IPS-18a (cell line): Measurements from ENCODE around the gene CAMP.

Experiments
- H3K27ac ChIP-seq: one replicate; pipeline ENCODE4 v1.5.1; 2013; ENCODE audit warnings: low read length
- H3K27me3 ChIP-seq: one replicate; pipeline ENCODE4 v1.6.1; 2013; ENCODE audit warnings: mild to moderate bottlenecking, low read length; ENCODE audit not compliant: control insufficient read depth, insufficient read depth
- H3K36me3 ChIP-seq: one replicate; pipeline ENCODE4 v1.6.1; 2013; ENCODE audit warnings: low read depth, low read length; ENCODE audit not compliant: control insufficient read depth
- H3K4me1 ChIP-seq: one replicate; pipeline ENCODE4 v1.6.1; 2013; ENCODE audit warnings: low read depth, low read length; ENCODE audit not compliant: control insufficient read depth
- H3K4me3 ChIP-seq: one replicate; pipeline ENCODE4 v1.5.1; 2013; ENCODE audit warnings: low read length
- H3K9ac ChIP-seq: one replicate; pipeline ENCODE4 v1.6.1; 2013; ENCODE audit warnings: mild to moderate bottlenecking, low read length, moderate library complexity
- H3K9me3 ChIP-seq: one replicate; pipeline ENCODE4 v1.6.1; 2013; ENCODE audit warnings: low read depth, low read length; ENCODE audit not compliant: control insufficient read depth

Gene CAMP

GRCh38 chr3:48215466-48215865 is 7.8 kb upstream of the CAMP start:
- Histone ChIP-seq H3K4me1 (no peaks in the 10 kb centered on the region), H3K4me3 (no peak overlapping the region), H3K36me3 (no peaks in the 10 kb centered on the region), H3K27me3 (no peaks in the 10 kb centered on the region), H3K9ac (no peak overlapping the region), H3K9me3 (no peaks in the 10 kb centered on the region), H3K27ac (no peak overlapping the region)

DNA sequence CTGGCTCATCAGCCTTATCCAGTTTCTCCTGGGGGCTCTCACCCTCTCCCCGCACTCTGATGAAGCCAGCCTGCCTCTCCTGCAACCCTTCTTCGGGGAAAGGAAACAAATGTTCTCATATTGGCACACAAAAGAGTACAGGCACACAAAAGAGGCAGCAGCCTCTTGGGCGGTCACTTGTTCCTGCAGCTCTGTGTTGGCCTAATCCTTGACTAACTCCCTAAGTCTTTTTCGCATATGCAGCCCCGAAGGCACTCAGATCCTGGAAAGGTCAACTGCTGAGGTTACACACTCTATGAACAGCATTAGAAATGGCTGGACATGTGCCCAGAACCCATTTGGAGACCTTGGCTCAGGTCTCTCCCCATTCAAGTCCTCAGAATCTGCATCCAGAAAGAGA is 7.4 kb upstream of the CAMP start:
- H3K27ac ChIP-seq = no peak overlapping the region

GRCh38 chr3:48217449-48217848 is 5.8 kb upstream of the CAMP start:
- no peaks in the 10 kb centered on the region for H3K4me1 ChIP-seq

More for the DNA sequence above, 7.4 kb upstream of the CAMP start:
- no peak overlapping the region for H3K9ac ChIP-seq
- H3K36me3 ChIP-seq = no peaks in the 10 kb centered on the region
- no peaks in the 10 kb centered on the region for H3K4me1 ChIP-seq
- no peaks in the 10 kb centered on the region for H3K27me3 ChIP-seq
- no peaks in the 10 kb centered on the region for H3K9me3 ChIP-seq
- no peak overlapping the region for H3K4me3 ChIP-seq

DNA sequence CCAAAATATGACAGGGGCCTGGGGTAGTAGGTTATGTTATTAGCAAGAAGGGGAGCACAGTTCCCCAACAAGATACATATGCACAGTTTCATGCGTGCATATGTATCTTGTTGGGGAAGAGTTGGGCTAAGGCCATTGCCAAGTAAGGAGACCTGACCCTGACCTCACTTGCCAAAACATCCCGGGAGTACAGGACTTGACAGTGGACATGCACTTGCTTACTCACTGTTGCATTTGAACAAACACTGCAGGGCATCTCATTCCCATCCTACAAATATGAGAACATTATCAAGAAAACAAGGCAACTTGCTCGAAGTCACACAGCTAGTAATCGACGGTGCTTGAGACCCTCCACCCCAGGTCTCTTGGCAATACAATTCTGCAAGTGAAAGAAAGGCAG is 4.8 kb upstream of the CAMP start:
- Histone ChIP-seq H3K4me3 (no peak overlapping the region), H3K9me3 (no peaks in the 10 kb centered on the region), H3K27me3 (no peaks in the 10 kb centered on the region), H3K9ac (no peak overlapping the region), H3K27ac (no peak overlapping the region), H3K4me1 (no peaks in the 10 kb centered on the region), H3K36me3 (no peaks in the 10 kb centered on the region)

More at GRCh38 chr3:48217449-48217848, 5.8 kb upstream of the CAMP start:
- H3K36me3 ChIP-seq = no peaks in the 10 kb centered on the region
- no peak overlapping the region for H3K27ac ChIP-seq
- H3K4me3 ChIP-seq = no peak overlapping the region
- no peaks in the 10 kb centered on the region for H3K9me3 ChIP-seq
- H3K9ac ChIP-seq = no peak overlapping the region
- no peaks in the 10 kb centered on the region for H3K27me3 ChIP-seq

DNA sequence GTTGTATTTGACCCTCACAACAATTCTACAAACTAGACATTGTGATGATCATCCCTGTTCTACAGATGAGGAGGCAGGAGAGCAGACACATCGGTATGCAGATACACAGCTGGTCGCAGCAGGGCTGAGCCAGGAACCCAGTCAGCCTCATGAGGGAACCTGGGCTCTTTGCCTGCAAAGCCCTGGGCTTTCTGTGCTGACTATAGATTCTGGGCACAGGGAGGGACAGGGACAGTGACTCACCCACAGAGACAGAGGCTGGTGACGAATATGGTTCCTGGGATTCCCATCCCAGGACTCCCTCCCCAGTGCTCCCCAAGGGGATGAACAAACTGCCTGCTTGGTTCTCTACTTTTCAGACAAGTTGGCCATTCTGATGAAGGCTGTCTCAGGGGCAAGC is 3.8 kb upstream of the CAMP start:
- Histone ChIP-seq H3K9me3 (no peaks in the 10 kb centered on the region), H3K9ac (no peak overlapping the region), H3K27ac (no peak overlapping the region), H3K27me3 (no peaks in the 10 kb centered on the region), H3K4me1 (no peaks in the 10 kb centered on the region), H3K4me3 (no peak overlapping the region), H3K36me3 (no peaks in the 10 kb centered on the region)

GRCh38 chr3:48220746-48221145 is 2.5 kb upstream of the CAMP start:
- Histone ChIP-seq H3K36me3 (no peaks in the 10 kb centered on the region), H3K9me3 (no peaks in the 10 kb centered on the region), H3K4me3 (no peak overlapping the region), H3K27ac (no peak overlapping the region), H3K27me3 (no peaks in the 10 kb centered on the region), H3K4me1 (no peaks in the 10 kb centered on the region), H3K9ac (no peak overlapping the region)

DNA sequence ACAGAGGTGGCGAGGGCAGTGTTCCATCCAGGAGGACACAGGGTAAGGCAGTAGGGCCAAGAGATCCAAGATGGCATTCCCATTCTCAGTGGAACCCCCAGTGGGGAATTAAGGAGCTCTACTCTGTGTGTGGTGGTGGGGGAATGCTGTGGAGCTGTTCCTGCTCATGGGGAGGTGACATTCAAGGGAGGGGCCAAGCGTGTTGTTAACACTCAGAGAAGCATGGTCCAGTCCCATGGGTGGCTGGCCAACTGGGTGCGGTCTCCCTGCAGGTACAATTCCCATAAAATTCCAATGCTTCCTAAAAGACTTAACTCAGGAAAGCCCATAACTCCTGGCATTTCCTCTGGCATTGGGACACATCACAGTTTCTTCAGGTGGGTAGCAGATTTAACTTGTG is 2.3 kb downstream of the CAMP start:
- H3K9me3 ChIP-seq = no peaks in the 10 kb centered on the region
- H3K27ac ChIP-seq = no peak overlapping the region
- no peaks in the 10 kb centered on the region for H3K36me3 ChIP-seq
- H3K27me3 ChIP-seq = no peaks in the 10 kb centered on the region
- no peaks in the 10 kb centered on the region for H3K4me1 ChIP-seq
- no peak overlapping the region for H3K9ac ChIP-seq
- no peak overlapping the region for H3K4me3 ChIP-seq

- H3K4me1 ChIP-seq = peaks cover 3% of the 10 kb centered on the region
- H3K4me3 ChIP-seq = no peak overlapping the region
- H3K9me3 ChIP-seq = no peaks in the 10 kb centered on the region
- H3K36me3 ChIP-seq = no peaks in the 10 kb centered on the region
- no peak overlapping the region for H3K27ac ChIP-seq
- H3K9ac ChIP-seq = no peak overlapping the region
- H3K27me3 ChIP-seq = no peaks in the 10 kb centered on the region
Measured at GRCh38 chr3:48226939-48227338, 3.6 kb downstream of the CAMP start.

DNA sequence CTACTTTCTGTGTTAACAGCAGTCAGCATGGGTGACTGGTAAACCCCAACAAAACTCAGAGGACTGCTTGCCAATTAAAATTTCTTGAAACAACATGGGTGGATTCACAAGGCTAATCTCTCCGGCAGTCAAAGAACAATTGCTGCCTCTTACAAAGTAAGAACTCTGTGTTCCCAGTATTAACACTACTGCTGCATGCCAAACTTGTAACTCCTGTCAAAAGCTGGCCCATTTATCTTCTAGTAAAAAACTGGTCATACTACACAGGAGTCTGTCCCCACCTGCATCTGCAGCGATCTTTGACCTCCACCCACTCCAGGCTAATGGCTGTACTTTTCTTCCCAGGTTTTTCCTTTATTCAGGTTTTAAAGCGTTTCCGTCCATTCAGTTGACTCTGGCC is 8.9 kb downstream of the CAMP start:
- Histone ChIP-seq H3K27ac (no peak overlapping the region), H3K9me3 (peaks cover 5% of the 10 kb centered on the region), H3K4me3 (no peak overlapping the region), H3K9ac (no peak overlapping the region), H3K4me1 (peaks cover 3% of the 10 kb centered on the region), H3K27me3 (no peaks in the 10 kb centered on the region), H3K36me3 (no peaks in the 10 kb centered on the region)

- H3K27me3 ChIP-seq = no peaks in the 10 kb centered on the region
- no peak overlapping the region for H3K9ac ChIP-seq
- no peak overlapping the region for H3K4me3 ChIP-seq
- no peaks in the 10 kb centered on the region for H3K36me3 ChIP-seq
- H3K4me1 ChIP-seq = peaks cover 3% of the 10 kb centered on the region
- H3K9me3 ChIP-seq = peaks cover 5% of the 10 kb centered on the region
- H3K27ac ChIP-seq = no peak overlapping the region
Measured at GRCh38 chr3:48232734-48233133, 9.4 kb downstream of the CAMP start.

DNA sequence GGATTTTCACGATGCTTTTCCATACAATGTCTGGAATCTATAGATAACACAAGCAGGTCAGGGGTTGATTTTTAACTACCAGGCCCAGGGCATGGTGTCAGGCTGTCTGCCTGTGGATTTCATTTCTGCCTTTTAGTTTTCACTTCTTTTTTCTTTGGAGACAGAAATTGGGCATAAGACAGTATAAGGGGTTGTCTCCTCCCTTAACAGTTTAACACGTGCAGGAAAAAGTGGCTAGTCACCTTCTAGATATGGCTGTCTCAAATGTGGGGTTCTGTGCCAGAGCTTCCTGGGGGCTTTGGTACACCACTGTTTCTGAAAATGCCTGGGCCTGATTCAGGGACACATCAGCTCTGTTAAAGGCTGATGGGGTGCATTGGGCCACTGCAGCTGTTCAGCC is 10.2 kb downstream of the CAMP start:
- peaks cover 3% of the 10 kb centered on the region for H3K4me1 ChIP-seq
- H3K27me3 ChIP-seq = no peaks in the 10 kb centered on the region
- H3K27ac ChIP-seq = no peak overlapping the region
- no peak overlapping the region for H3K4me3 ChIP-seq
- H3K9ac ChIP-seq = no peak overlapping the region
- no peaks in the 10 kb centered on the region for H3K36me3 ChIP-seq
- H3K9me3 ChIP-seq = peaks cover 5% of the 10 kb centered on the region

DNA sequence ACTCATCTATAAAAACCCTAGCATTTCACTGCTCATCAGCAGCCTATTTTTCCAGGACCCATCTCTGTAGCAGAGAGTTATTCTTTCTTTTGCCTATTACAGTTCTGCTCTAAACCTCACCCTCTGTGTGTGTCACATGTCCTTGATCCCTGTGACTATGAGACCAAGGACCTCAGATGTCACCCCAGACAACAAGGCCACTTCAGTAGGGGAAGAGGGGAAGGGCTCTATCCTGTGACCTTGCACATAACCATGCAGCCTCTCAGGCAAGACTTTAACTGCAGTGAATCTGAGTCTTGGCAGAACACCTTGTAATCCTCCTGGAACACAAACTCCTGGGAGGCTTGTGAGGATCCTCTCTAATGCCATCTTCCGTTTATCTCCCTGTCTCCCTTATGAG is 13.2 kb downstream of the CAMP start:
- Histone ChIP-seq H3K27ac (no peak overlapping the region), H3K9ac (no peak overlapping the region), H3K27me3 (no peaks in the 10 kb centered on the region), H3K9me3 (peaks cover 5% of the 10 kb centered on the region), H3K4me1 (peaks cover 18% of the 10 kb centered on the region), H3K36me3 (no peaks in the 10 kb centered on the region), H3K4me3 (no peak overlapping the region)
